ENCODE results near the gene KNG1. TPM values are rescaled to one million over a fixed set of nuclear protein-coding genes. Genes with fewer than 3 reads are reported as not detected.

The KNG1 gene
- total RNA-seq, 1 experiment from 2014 or later: not detected

Small RNAs within 50 kb of the gene (small RNA-seq; reads per million reads assigned to genes)
- gene RF00092 (not detected), gene RNU6-1105P (not detected), gene SNORA4 (not detected), gene SNORA63 (not detected), gene SNORA81 (not detected), gene SNORD2 (not detected)

Other genes starting within 250 kb of the KNG1 start
- gene CRYGS, start 173.0 kb upstream of the KNG1 start, total RNA-seq (2014; rRNA removed; shearing (Covaris generic)): 0.13 and 0.94 TPM in 2 replicates
- gene TBCCD1, start 150.0 kb upstream of the KNG1 start, total RNA-seq (2014; rRNA removed; shearing (Covaris generic)): 21.8 and 28.3 TPM in 2 replicates
- gene DNAJB11, start 146.6 kb upstream of the KNG1 start, total RNA-seq (2014; rRNA removed; shearing (Covaris generic)): 103 and 104 TPM in 2 replicates
- 0.32 TPM in 1 of 2 replicates, not detected in the other for gene AHSG, start 104.3 kb upstream of the KNG1 start, total RNA-seq (2014; rRNA removed; shearing (Covaris generic))
- gene FETUB, start 77.0 kb upstream of the KNG1 start, total RNA-seq (2014; rRNA removed; shearing (Covaris generic)): 1.8 and 1.9 TPM in 2 replicates
- gene HRG, start 51.3 kb upstream of the KNG1 start, total RNA-seq (2014; rRNA removed; shearing (Covaris generic)): 0.05 TPM in 1 of 2 replicates, not detected in the other
- 557 and 581 TPM in 2 replicates for gene EIF4A2, start 66.2 kb downstream of the KNG1 start, total RNA-seq (2014; rRNA removed; shearing (Covaris generic))
- 84.7 and 95.1 TPM in 2 replicates for gene RFC4, start 89.1 kb downstream of the KNG1 start, total RNA-seq (2014; rRNA removed; shearing (Covaris generic))
- gene ADIPOQ, start 125.4 kb downstream of the KNG1 start, total RNA-seq (2014; rRNA removed; shearing (Covaris generic)): not detected in 2 replicates
- 6.1 and 6.8 TPM in 2 replicates for gene ST6GAL1, start 213.2 kb downstream of the KNG1 start, total RNA-seq (2014; rRNA removed; shearing (Covaris generic))

Data from HT1080 (cell line).